Measurements from ENCODE around the gene STK32B. TPM values are rescaled to one million over a fixed set of nuclear protein-coding genes. Genes with fewer than 3 reads are reported as not detected.

STK32B gene
- total and polyA plus RNA-seq, 2 of the 8 experiments (the other 6 are each of a cell fraction or from before 2014, with no cell fraction given), result 2.3 to 2.5 TPM

GRCh38 chr4:5376015-5376414 is 324.7 kb downstream of the STK32B start:
- WGBS, 2 experiments (ENCODE audit: extremely low coverage in 1 of 2, insufficient coverage in 1 of 2, insufficient read length in 1 of 2, insufficient replicate concordance in 2 of 2, low coverage in 1 of 2, low lambda C conversion rate in 2 of 2, missing lambda C conversion rate in 1 of 2), result 87% methylated on average over 5 of the region's 5 CpGs; no CpG with 5 or more reads in 1 of the 2 experiments
- CTCF ChIA-PET (ENCODE audit: partially characterized antibody), result no interaction called here
- TF ChIP-seq EGR1 (IDR thresholded peaks at IDR 0.05; ENCODE audit: borderline replicate concordance, low read depth, low read length) (no peak), YY1 (IDR thresholded peaks at IDR 0.05; ENCODE audit: low read depth, low read length) (no peak), CBX8 (IDR thresholded peaks at IDR 0.05; ENCODE audit: borderline replicate concordance, low read depth, low read length) (no peak)

More at GRCh38 chr4:5376015-5376414, 324.7 kb downstream of the STK32B start:
- H3K4ac ChIP-seq (replicated peaks; ENCODE audit: insufficient read length, low read depth, low read length), result no peak overlapping the region
- no peaks in the 10 kb centered on the region for H3K36me3 ChIP-seq (ENCODE audit: control insufficient read depth in 2 of 4, insufficient read depth in 4 of 4, low read length in 3 of 4)
- H3K27ac ChIP-seq (ENCODE audit: low read depth, low read length), result no peak overlapping the region
- H3K23ac ChIP-seq (ENCODE audit: insufficient read length), result no peak overlapping the region
- no peaks in the 10 kb centered on the region for H3K27me3 ChIP-seq (replicated peaks in 1 of 4; ENCODE audit: control insufficient read depth in 3 of 4, extremely low read depth in 1 of 4, insufficient read depth in 3 of 4, low read length in 3 of 4)
- no peaks in the 10 kb centered on the region for H4K20me1 ChIP-seq (replicated peaks in 1 of 2; ENCODE audit: control insufficient read depth in 1 of 2, insufficient read depth in 2 of 2, low read length in 2 of 2)
- no peak overlapping the region for H2BK120ac ChIP-seq (replicated peaks; ENCODE audit: low read depth, low read length)
- no peak overlapping the region for H2BK20ac ChIP-seq (ENCODE audit: low read length)
- no peak overlapping the region for H3K4me3 ChIP-seq (ENCODE audit: extremely low read depth in 1 of 4, insufficient read depth in 2 of 4, low read depth in 3 of 4, low read length in 4 of 4)
- DNase-seq (ENCODE audit: low read depth in 1 of 2, low spot score in 2 of 2) (no peak), FAIRE-seq (no peak)
- H3K56ac ChIP-seq (replicated peaks; ENCODE audit: insufficient read length, low read depth, low read length), result no peak overlapping the region
- H4K8ac ChIP-seq (ENCODE audit: extremely low read depth, insufficient read depth, low read length), result no peak overlapping the region
- POLR2A ChIA-PET (ENCODE audit: partially characterized antibody), result no interaction called here
- H2AK5ac ChIP-seq (ENCODE audit: low read depth, low read length), result no peak overlapping the region
- H3K79me1 ChIP-seq (ENCODE audit: low read depth, low read length), result no peaks in the 10 kb centered on the region
- no peak overlapping the region for H3K4me2 ChIP-seq (ENCODE audit: insufficient read depth in 1 of 2, low read depth in 2 of 2, low read length in 2 of 2)
- H2BK12ac ChIP-seq (ENCODE audit: low read depth, low read length), result no peak overlapping the region
- peaks cover 0 to 2% of the 10 kb centered on the region in 2 experiments; a peak in 1 of 4 replicates for H3K9me3 ChIP-seq (ENCODE audit: insufficient read depth in 2 of 2, low read depth in 1 of 2, low read length in 1 of 2)
- no peak overlapping the region for H4K5ac ChIP-seq (ENCODE audit: insufficient read length, low read depth, low read length)
- no peak overlapping the region for H3K18ac ChIP-seq (ENCODE audit: extremely low read depth, low read length)
- H4K91ac ChIP-seq (replicated peaks; ENCODE audit: insufficient read length, low read length), result no peak overlapping the region
- no peak overlapping the region for H3K14ac ChIP-seq (ENCODE audit: insufficient read length)
- H3K23me2 ChIP-seq (ENCODE audit: low read depth, low read length), result no peaks in the 10 kb centered on the region
- no peak overlapping the region for H2BK5ac ChIP-seq (ENCODE audit: low read depth, low read length)
- no peaks in the 10 kb centered on the region for H3K79me2 ChIP-seq (ENCODE audit: control insufficient read depth in 1 of 2, insufficient read depth in 2 of 2, low read length in 2 of 2)
- H3K9ac ChIP-seq (replicated peaks in 1 of 4; ENCODE audit: extremely low read depth in 1 of 4, low read depth in 3 of 4, low read length in 3 of 4), result no peak overlapping the region
- no peaks in the 10 kb centered on the region for H3K4me1 ChIP-seq (replicated peaks in 1 of 4; ENCODE audit: control insufficient read depth in 3 of 4, insufficient read depth in 4 of 4, low read length in 3 of 4)
- no peak overlapping the region for H2AFZ ChIP-seq (ENCODE audit: low read length)
- no peak overlapping the region for H2BK15ac ChIP-seq (ENCODE audit: low read length)

Data from H1 (cell line).